GM18507 (cell line): Measurements from ENCODE around the gene CRYBA2.

Experiments
- DNase-seq: peaks from one replicate; pipeline ENCODE4 v3.0.0; 2011; ENCODE audit warnings: low read depth; ENCODE audit not compliant: insufficient read length; ENCODE audit errors: extremely low spot score
- FAIRE-seq: peaks from 2 replicates; lab custom pipeline; 2011; peaks lifted over from hg19 to GRCh38; lab: Jason Lieb, UNC

CRYBA2 gene

DNA sequence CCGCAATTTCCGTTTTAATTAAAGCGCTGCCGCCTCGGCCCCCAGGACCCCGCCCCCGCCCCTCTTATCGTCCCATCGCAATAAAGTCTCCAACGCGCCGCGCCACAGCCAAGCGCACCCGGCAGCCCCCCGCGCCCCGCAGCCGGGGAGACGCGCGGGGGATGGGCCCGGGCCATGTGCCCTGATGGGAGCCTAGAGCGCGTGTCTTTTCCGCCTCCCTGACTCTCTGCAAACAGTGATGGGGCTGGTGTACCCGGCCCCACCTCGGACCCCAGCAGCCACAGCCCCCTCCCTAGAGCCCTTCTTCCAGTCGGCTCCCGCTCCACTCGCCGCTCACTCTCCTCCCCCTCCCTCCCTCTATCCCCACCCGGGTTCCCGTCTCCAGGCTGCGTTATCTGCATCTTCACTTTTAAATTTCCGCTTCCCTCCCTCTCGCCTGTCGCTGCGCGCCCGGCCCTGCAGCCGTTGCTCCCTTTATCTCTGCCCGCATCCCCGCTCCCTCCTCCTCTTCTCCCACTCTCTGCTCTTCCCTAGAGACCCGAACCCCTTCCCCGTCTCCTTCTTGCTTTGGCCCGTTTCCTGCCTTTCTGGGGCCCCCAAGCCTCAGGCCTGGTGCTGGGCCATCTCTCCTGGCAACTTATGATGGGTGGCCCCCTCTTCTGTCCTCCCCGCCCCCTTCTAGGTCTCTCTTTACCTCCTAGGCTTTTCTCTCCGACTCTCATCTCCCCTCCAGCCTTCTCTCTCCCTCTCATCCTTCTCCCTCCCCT, 7.7 kb downstream of the CRYBA2 start:
- no peak for FAIRE-seq

DNA sequence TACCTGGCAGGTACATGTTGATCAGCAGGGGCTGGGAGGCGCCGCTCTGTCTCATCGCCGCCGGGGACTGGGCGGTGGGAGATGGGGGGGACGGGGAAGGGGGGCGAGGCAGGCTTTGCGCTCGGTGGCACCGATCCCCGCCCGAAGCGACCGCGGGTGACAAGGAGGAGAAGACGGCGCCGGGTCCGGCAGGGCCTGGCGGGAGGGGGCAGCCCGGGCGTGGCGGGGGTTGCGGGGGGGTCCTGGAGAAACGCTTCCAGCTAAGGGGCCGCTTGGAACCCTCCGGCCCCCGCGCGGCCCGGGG, 8.2 kb downstream of the CRYBA2 start, which contains the start of gene FEV:
TSS of gene FEV (minus strand) at position 164 of the 304 bp plus-strand sequence. CDS start at position 55, 109 bp downstream.
- DNase-seq (no peak), FAIRE-seq (no peak)

More for the DNA sequence above, 7.7 kb downstream of the CRYBA2 start:
- no peak for DNase-seq

DNA sequence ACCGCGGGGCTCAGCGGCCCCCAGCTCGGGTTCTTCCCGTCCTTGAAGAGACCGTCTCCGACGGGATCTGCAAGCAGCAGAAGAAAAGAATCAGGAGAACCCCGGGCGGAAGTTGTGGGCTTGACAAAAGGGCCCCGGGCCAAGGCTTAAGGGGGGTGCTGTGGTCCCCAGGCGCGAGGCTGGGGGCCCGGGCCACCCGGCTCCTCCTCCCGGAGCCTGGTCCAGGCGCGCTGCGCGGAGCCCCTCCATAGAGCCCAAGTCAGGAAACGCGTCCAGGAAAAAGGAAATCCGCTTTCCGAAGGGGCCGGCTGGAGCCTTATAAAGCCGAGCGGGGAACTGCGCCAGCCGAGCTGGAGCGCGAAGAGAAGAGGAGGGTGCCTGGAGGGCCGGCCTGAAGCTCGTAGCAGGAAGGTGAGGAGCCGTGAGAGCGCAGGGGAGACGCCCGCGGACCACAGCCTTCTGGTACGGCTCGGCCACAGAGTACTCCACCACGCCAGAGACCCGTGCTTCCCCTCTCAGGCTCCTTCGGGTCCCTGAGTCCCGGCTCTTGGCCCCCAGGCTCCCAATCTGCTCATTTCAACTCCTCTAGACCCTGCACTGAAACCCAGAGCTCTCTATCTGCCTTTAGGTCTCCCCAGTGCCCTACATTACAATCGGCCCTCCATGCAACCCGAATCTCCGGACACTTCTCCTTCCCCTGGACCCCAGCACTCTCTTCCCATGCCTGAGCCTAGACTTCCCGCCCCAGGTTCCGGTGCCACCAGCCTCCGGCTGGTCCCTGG, 8.8 kb downstream of the CRYBA2 start:
- FAIRE-seq: no peak

GRCh38 chr2:218983934-218984238, 9.3 kb downstream of the CRYBA2 start:
- FAIRE-seq: no peak
- DNase-seq: no peak

More for the DNA sequence above, 8.8 kb downstream of the CRYBA2 start:
- no peak for DNase-seq

DNA sequence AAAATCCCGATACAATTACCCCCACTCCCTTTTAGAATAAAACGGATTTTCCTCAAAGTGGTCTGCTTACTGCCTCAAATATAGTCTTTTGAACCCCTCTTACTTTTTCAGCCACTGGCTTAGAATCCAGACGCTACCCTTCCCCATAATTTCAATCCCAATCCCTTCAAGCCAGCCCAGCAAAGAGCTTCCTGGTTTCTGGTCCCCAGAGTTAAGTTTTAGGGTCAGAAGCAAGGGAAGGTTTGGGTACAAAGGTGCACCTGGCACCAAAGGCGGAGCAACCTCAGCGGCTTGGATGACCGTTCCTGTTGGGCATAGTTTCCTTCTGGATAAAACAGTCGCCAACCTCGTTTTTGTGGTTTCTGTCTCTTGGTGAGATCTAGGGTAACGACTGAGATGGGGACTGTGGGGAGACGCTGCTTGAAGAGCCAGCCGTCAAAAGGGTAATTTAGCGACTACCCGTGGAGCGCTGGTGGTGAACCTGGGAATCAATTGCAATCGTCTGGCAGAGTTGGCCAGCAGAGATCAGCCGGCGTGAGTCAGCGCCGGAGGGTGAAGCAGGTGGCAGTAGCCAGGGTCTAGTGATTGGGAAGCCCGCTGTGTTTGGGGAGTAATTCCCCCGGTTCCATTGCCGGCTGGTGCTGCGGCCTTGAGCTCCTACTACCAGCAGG, 9.8 kb downstream of the CRYBA2 start:
- no peak for FAIRE-seq
- no peak for DNase-seq

DNA sequence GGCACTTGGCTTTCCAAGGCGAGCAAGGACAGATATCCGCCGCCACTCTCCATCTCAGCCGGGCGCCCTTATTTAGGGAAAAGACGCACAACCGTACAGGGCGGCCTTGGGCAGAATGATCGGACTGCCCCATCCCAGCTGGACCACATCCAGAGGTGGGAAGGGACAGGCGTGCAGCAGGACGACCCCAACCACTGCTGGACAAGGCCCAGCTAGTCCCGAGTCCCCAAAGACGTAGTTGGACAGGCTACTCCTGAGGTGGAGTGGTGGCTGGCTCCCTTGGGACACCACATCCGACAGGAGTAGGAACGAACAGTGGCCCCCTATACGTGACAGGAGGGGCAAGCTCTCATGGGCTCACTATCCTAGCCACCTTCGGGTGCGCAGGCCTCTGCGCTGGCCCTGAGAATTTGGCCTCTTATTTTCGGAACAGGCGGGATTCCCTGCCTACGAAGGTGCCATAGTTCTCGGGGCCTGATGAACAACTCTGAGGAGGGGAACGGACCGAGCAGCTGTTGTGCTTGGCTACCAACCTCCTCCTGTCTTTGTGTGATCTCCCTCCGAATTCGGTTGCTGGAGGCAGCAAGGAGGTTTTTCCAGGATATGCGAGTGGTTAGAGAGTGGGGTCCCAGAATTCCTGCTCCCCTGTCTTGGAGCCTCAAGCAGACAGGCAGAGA, 10.5 kb downstream of the CRYBA2 start:
- FAIRE-seq (no peak), DNase-seq (no peak)

DNA sequence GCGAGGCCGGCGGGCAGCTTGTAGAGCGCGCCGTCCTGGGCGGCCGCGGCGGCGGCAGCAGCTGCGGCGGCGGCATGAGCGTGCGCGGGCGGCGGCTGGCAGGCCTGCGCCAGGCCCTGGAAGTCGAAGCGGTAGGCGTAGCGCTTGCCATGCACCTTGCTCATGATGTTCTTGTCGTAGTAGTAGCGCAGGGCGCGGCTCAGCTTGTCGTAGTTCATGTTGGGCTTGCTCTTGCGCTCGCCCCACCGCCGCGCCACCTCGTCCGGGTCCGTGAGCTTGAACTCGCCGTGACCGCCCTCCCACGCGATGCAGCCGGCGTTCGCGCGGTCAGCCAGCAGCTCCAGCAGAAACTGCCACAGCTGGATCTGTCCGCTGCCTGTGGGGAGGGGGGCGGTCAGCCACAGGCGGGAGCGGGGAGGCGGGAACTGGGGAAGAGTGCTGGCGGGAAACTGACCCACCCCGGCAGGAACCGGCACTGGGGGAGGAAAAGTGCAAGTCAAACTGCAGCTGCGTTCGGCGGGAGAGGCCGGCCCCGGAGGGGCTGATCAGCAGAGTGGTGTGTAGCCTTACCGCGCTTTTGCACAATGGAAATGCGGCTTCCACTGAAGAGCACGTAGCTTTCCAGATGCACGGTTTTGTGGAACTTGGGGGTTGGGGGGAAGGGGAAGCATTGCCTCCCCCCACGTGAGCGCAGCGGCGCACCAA, 11.2 kb downstream of the CRYBA2 start:
- no peak for DNase-seq

GRCh38 chr2:218981390-218981880, 11.8 kb downstream of the CRYBA2 start:
- DNase-seq: no peak
- no peak for FAIRE-seq

More for the DNA sequence above, 11.2 kb downstream of the CRYBA2 start:
- no peak for FAIRE-seq

DNA sequence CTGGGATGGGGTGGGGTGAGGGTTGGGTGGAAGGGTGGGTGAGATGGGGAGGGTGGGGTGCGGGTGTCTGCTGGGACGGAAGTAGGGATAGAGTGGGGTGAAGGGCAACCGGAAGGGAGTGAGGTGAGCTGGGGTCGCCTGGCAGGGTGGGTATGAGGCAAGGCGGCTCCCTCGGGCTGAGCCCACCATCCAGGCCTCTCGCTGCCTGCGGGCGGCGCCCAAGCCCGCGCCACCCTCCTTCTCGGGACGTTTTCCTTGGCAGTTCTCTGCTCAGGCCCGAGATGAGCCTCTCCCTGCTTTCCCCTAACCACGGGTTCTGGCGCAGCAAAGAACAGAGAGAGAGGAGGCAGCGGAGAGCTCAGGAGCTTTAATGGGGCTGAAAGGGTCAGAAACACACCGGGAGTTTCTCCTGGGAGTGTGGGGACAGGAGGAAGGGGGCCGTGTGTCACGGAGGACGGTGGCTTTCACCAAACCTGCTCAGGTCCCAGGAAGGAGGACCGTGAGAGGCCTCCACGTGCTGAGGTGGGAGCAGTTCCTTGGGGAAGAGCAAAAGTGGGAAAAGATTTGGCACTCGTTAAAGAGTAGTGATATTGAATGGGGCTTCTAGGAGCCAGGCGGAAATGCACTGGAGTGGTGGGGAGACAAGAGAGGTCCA, 12.4 kb downstream of the CRYBA2 start:
- no peak for FAIRE-seq
- no peak for DNase-seq

- DNase-seq: peak; percentile 71
- FAIRE-seq: peak; percentile 86
These were observed 13.1 kb downstream of the CRYBA2 start for GRCh38 chr2:218979846-218980734.

- FAIRE-seq (no peak), DNase-seq (no peak)
These were observed 18.0 kb downstream of the CRYBA2 start for GRCh38 chr2:218975060-218975777.

- FAIRE-seq: no peak
- no peak for DNase-seq
These were observed 22.3 kb downstream of the CRYBA2 start for GRCh38 chr2:218970894-218971293.

DNA sequence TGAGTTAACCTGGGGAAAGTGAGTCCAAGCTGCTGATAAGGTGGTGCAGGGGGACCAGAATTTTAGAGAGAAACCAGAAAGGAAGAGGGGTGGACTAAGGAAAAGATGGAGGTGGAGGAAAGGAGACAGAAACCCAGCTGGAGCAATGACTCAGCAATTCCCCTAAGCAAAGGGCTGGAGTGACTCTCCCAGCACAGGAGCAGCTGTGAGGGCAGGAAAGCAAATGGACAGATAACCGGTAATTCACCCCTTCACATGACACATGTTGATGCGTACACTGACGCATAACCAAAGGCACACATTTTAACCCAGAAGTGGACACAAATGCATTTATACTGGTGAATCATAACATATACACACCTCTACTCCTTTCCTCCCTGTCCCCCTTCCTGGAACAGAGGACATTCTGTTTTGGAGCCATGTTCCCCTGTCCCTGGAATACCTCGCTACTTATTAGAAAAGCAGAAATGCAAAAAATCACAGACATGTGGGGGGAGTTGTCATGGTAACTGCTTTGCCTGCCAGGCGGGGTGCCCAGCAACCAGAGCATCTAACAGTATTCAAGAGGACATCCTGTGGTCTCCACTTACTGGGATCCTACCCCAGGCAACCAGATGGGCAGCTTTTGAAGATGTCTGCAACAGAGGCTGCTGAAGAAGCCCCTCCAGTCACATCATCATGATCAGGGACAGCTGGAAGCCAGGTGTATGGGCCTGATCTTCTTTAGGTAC, 29.0 kb downstream of the CRYBA2 start:
- no peak for FAIRE-seq

DNA sequence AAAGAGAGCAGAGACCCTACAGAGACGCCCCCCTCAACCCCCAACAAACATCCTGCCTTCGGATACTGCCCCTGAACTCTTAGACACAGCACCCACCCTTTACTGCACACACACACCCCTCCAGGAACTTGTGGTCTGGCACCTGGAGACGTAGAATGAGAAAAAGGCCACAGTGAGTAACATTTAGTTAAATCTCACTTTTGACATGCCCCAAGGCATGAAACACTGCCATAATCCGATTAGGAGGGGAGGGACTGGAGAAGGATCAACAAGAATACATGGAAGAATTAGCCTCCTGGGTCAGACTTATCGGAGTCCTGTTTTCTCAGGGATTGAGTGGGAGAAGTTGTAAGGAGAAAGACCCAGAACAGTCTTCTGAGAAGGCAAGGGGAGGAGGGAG, 29.6 kb downstream of the CRYBA2 start:
- DNase-seq: no peak
- no peak for FAIRE-seq

More for the DNA sequence above, 29.0 kb downstream of the CRYBA2 start:
- DNase-seq: no peak

- FAIRE-seq (no peak), DNase-seq (no peak)
These were observed 30.2 kb downstream of the CRYBA2 start for GRCh38 chr2:218962859-218963492.
